ENCODE data around the gene DBF4B. TPM values are rescaled to one million over a fixed set of nuclear protein-coding genes. Genes with fewer than 3 reads are reported as not detected.

Gene DBF4B
- total RNA-seq, 1 experiment from 2014 or later = 21.0 TPM

- Histone ChIP-seq H3K36me3 (replicated peaks; ENCODE audit: control insufficient read depth, insufficient read depth, low read length) (no peaks in the 10 kb centered on the region), H3K4me3 (ENCODE audit: insufficient read depth, low read depth, low read length) (peak overlapping the region; percentile 71), H3K27me3 (ENCODE audit: control insufficient read depth, insufficient read depth, low read length) (peaks cover 18% of the 10 kb centered on the region)
- DNase-seq = peak; percentile 99
These were observed 66.0 kb downstream of the DBF4B start for GRCh38 chr17:44774271-44775135.

- no peaks in the 10 kb centered on the region for H3K36me3 ChIP-seq (replicated peaks; ENCODE audit: control insufficient read depth, insufficient read depth, low read length)
- H3K27me3 ChIP-seq (ENCODE audit: control insufficient read depth, insufficient read depth, low read length) = peaks cover 18% of the 10 kb centered on the region
- H3K4me3 ChIP-seq (ENCODE audit: insufficient read depth, low read depth, low read length) = peak overlapping the region; percentile 71
- DNase-seq = peak; percentile 100
These were observed 66.8 kb downstream of the DBF4B start for GRCh38 chr17:44775136-44775837.

- Histone ChIP-seq H3K36me3 (replicated peaks; ENCODE audit: control insufficient read depth, insufficient read depth, low read length) (no peaks in the 10 kb centered on the region), H3K27me3 (ENCODE audit: control insufficient read depth, insufficient read depth, low read length) (peaks cover 18% of the 10 kb centered on the region), H3K4me3 (ENCODE audit: insufficient read depth, low read depth, low read length) (peak overlapping the region; percentile 53)
- DNase-seq = no peak
These were observed 67.6 kb downstream of the DBF4B start for GRCh38 chr17:44775838-44776621.

GRCh38 chr17:44776628-44777393, 68.3 kb downstream of the DBF4B start:
- H3K4me3 ChIP-seq (ENCODE audit: insufficient read depth, low read depth, low read length) = no peak overlapping the region
- DNase-seq = peak; percentile 22
- H3K36me3 ChIP-seq (replicated peaks; ENCODE audit: control insufficient read depth, insufficient read depth, low read length) = no peaks in the 10 kb centered on the region
- peaks cover 18% of the 10 kb centered on the region for H3K27me3 ChIP-seq (ENCODE audit: control insufficient read depth, insufficient read depth, low read length)

GRCh38 chr17:44777394-44778348, 69.2 kb downstream of the DBF4B start:
- Histone ChIP-seq H3K27me3 (ENCODE audit: control insufficient read depth, insufficient read depth, low read length) (peaks cover 18% of the 10 kb centered on the region), H3K36me3 (replicated peaks; ENCODE audit: control insufficient read depth, insufficient read depth, low read length) (no peaks in the 10 kb centered on the region), H3K4me3 (ENCODE audit: insufficient read depth, low read depth, low read length) (no peak overlapping the region)
- DNase-seq = peak; percentile 38

GRCh38 chr17:44778656-44779210, 70.3 kb downstream of the DBF4B start:
- no peak for DNase-seq
- H3K4me3 ChIP-seq (ENCODE audit: insufficient read depth, low read depth, low read length) = 0 out of 2 replicates have a peak overlapping the region, but pooled peaks have one; percentile 45
- H3K27me3 ChIP-seq (ENCODE audit: control insufficient read depth, insufficient read depth, low read length) = peaks cover 18% of the 10 kb centered on the region
- no peaks in the 10 kb centered on the region for H3K36me3 ChIP-seq (replicated peaks; ENCODE audit: control insufficient read depth, insufficient read depth, low read length)

GRCh38 chr17:44779211-44780025, 71.0 kb downstream of the DBF4B start:
- peaks cover 18% of the 10 kb centered on the region for H3K27me3 ChIP-seq (ENCODE audit: control insufficient read depth, insufficient read depth, low read length)
- peak overlapping the region; percentile 45 for H3K4me3 ChIP-seq (ENCODE audit: insufficient read depth, low read depth, low read length)
- no peaks in the 10 kb centered on the region for H3K36me3 ChIP-seq (replicated peaks; ENCODE audit: control insufficient read depth, insufficient read depth, low read length)
- peak; percentile 92 for DNase-seq

- H3K36me3 ChIP-seq (replicated peaks; ENCODE audit: control insufficient read depth, insufficient read depth, low read length) = no peaks in the 10 kb centered on the region
- H3K27me3 ChIP-seq (ENCODE audit: control insufficient read depth, insufficient read depth, low read length) = peaks cover 18% of the 10 kb centered on the region
- no peak overlapping the region for H3K4me3 ChIP-seq (ENCODE audit: insufficient read depth, low read depth, low read length)
- DNase-seq = peak; percentile 36
These were observed 71.7 kb downstream of the DBF4B start for GRCh38 chr17:44780161-44780560.

GRCh38 chr17:44780845-44781480, 72.5 kb downstream of the DBF4B start:
- Histone ChIP-seq H3K27me3 (ENCODE audit: control insufficient read depth, insufficient read depth, low read length) (peaks cover 18% of the 10 kb centered on the region), H3K4me3 (ENCODE audit: insufficient read depth, low read depth, low read length) (no peak overlapping the region), H3K36me3 (replicated peaks; ENCODE audit: control insufficient read depth, insufficient read depth, low read length) (no peaks in the 10 kb centered on the region)
- DNase-seq = peak; percentile 45

GRCh38 chr17:44781551-44782325, 73.3 kb downstream of the DBF4B start:
- peak; percentile 48 for DNase-seq
- peaks cover 10% of the 10 kb centered on the region for H3K27me3 ChIP-seq (ENCODE audit: control insufficient read depth, insufficient read depth, low read length)
- no peaks in the 10 kb centered on the region for H3K36me3 ChIP-seq (replicated peaks; ENCODE audit: control insufficient read depth, insufficient read depth, low read length)
- no peak overlapping the region for H3K4me3 ChIP-seq (ENCODE audit: insufficient read depth, low read depth, low read length)

- no peak overlapping the region for H3K4me3 ChIP-seq (ENCODE audit: insufficient read depth, low read depth, low read length)
- peaks cover 3% of the 10 kb centered on the region for H3K27me3 ChIP-seq (ENCODE audit: control insufficient read depth, insufficient read depth, low read length)
- no peaks in the 10 kb centered on the region for H3K36me3 ChIP-seq (replicated peaks; ENCODE audit: control insufficient read depth, insufficient read depth, low read length)
- DNase-seq = peak; percentile 79
These were observed 73.9 kb downstream of the DBF4B start for GRCh38 chr17:44782326-44782850.

Measured in H7 (cell line).